ENCODE results near the gene COTL1. TPM values are rescaled to one million over a fixed set of nuclear protein-coding genes. Genes with fewer than 3 reads are reported as not detected.

COTL1 gene
- total RNA-seq, 4 donors from 2014 or later = 29.9 to 84.9 (median 52.6) TPM

GRCh38 chr16:84614623-84614967 lies 3.3 kb downstream of the COTL1 start:
- Histone ChIP-seq H3K4me1 (peaks cover 0 to 87% (median 44%) of the 10 kb centered on the region in 4 donors), H3K36me3 (no peaks in the 10 kb centered on the region), H3K27ac (peak overlapping the region in 3 of 4 donors; percentile 64 to 75 (median 66)), H3K27me3 (no peaks in the 10 kb centered on the region), H3K9me3 (no peaks in the 10 kb centered on the region), H3K4me3 (no peak overlapping the region)
- no peak for TF ChIP-seq POLR2A (IDR thresholded peaks at IDR 0.05)
- no peak for TF ChIP-seq CTCF (IDR thresholded peaks at IDR 0.05)
- TF ChIP-seq EP300 (IDR thresholded peaks at IDR 0.05) = no peak
- WGBS, 2 donors = 88 to 96% methylated on average over 3 of the region's 3 CpGs
- DNase-seq (ENCODE audit: low spot score in 2 of 2) = no peak

GRCh38 chr16:84614073-84614459 lies 3.8 kb downstream of the COTL1 start:
- no peak for DNase-seq (ENCODE audit: low spot score in 2 of 2)
- H3K9me3 ChIP-seq = no peaks in the 10 kb centered on the region
- WGBS, 2 donors = 36 to 52% methylated on average over 12 of the region's 12 CpGs
- H3K27me3 ChIP-seq = no peaks in the 10 kb centered on the region
- H3K4me1 ChIP-seq = peaks cover 0 to 89% (median 47%) of the 10 kb centered on the region in 4 donors
- no peak for TF ChIP-seq CTCF (IDR thresholded peaks at IDR 0.05)
- TF ChIP-seq POLR2A (IDR thresholded peaks at IDR 0.05) = no peak
- peak in 1 of 2 donors; percentile 6 for TF ChIP-seq EP300 (IDR thresholded peaks at IDR 0.05)
- peak overlapping the region in 3 of 4 donors; percentile 64 to 75 (median 66) for H3K27ac ChIP-seq
- no peak overlapping the region for H3K4me3 ChIP-seq
- H3K36me3 ChIP-seq = no peaks in the 10 kb centered on the region

GRCh38 chr16:84613408-84614072 lies 4.3 kb downstream of the COTL1 start:
- H3K36me3 ChIP-seq = no peaks in the 10 kb centered on the region
- H3K27ac ChIP-seq = peak overlapping the region in 3 of 4 donors; percentile 64 to 75 (median 66)
- no peaks in the 10 kb centered on the region for H3K27me3 ChIP-seq
- WGBS, 2 donors = 74 to 78% methylated on average over 7 of the region's 7 CpGs
- DNase-seq (ENCODE audit: low spot score in 2 of 2) = no peak
- peaks cover 0 to 89% (median 50%) of the 10 kb centered on the region in 4 donors for H3K4me1 ChIP-seq
- no peaks in the 10 kb centered on the region for H3K9me3 ChIP-seq
- H3K4me3 ChIP-seq = no peak overlapping the region
- TF ChIP-seq CTCF (IDR thresholded peaks at IDR 0.05) = no peak
- TF ChIP-seq POLR2A (IDR thresholded peaks at IDR 0.05) = no peak
- no peak for TF ChIP-seq EP300 (IDR thresholded peaks at IDR 0.05)

GRCh38 chr16:84612686-84613085 lies 5.2 kb downstream of the COTL1 start:
- no peaks in the 10 kb centered on the region for H3K9me3 ChIP-seq
- DNase-seq (ENCODE audit: low spot score in 2 of 2) = no peak
- TF ChIP-seq CTCF (IDR thresholded peaks at IDR 0.05) (no peak), POLR2A (IDR thresholded peaks at IDR 0.05) (no peak), EP300 (IDR thresholded peaks at IDR 0.05) (no peak)
- H3K4me3 ChIP-seq = no peak overlapping the region
- peaks cover 0 to 92% (median 53%) of the 10 kb centered on the region in 4 donors for H3K4me1 ChIP-seq
- H3K27me3 ChIP-seq = no peaks in the 10 kb centered on the region
- peak overlapping the region in 2 of 4 donors; percentile 66 to 93 for H3K27ac ChIP-seq
- no peaks in the 10 kb centered on the region for H3K36me3 ChIP-seq
- 90 to 95% methylated on average over 7 of the region's 7 CpGs for WGBS, 2 donors

GRCh38 chr16:84611041-84611440 lies 6.8 kb downstream of the COTL1 start:
- no peaks in the 10 kb centered on the region for H3K27me3 ChIP-seq
- H3K9me3 ChIP-seq = no peaks in the 10 kb centered on the region
- no peak overlapping the region for H3K4me3 ChIP-seq
- TF ChIP-seq EP300 (IDR thresholded peaks at IDR 0.05) = no peak
- no peak for TF ChIP-seq CTCF (IDR thresholded peaks at IDR 0.05)
- TF ChIP-seq POLR2A (IDR thresholded peaks at IDR 0.05) = no peak
- peaks cover 0 to 85% (median 58%) of the 10 kb centered on the region in 4 donors for H3K4me1 ChIP-seq
- peaks cover 0 to 6% (median 0%) of the 10 kb centered on the region in 3 donors for H3K36me3 ChIP-seq
- peak overlapping the region; percentile 41 to 93 (median 64) for H3K27ac ChIP-seq
- WGBS, 2 donors = 22 to 34% methylated on average over 4 of the region's 4 CpGs
- no peak for DNase-seq (ENCODE audit: low spot score in 2 of 2)
